ENCODE data around the gene ZBTB20. TPM values are rescaled to one million over a fixed set of nuclear protein-coding genes. Genes with fewer than 3 reads are reported as not detected.
A peak's percentile ranks its signal among the peaks of the same experiment; 100 is the strongest.

ZBTB20 gene
- total RNA-seq, 6 experiments from 2014 or later: 36.7 to 59.4 (median 46.7) TPM

DNA sequence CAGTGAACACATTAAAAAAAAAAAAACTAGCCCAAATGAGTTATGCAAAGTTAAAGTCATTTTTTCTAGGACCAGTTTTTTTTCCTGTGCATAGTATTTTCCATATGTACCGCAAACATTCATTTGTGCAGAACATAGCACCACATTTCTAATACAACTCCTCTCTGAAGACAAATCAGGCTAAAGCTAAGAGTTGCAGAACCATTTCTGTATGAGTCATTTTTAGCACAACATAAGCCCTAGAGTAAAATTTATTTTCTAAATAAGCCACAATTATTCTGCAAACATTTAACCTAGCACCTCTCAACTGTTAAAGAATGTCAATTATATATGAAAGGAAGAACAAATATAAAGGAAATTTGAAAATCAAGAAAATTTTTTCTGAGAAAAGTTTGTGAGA lies 477.5 kb downstream of the ZBTB20 start:
- Histone ChIP-seq H3K9me3 (no peaks in the 10 kb centered on the region), H3K4me1 (no peaks in the 10 kb centered on the region), H3K27ac (no peak overlapping the region), H3K27me3 (no peaks in the 10 kb centered on the region), H3K4me3 (no peak overlapping the region), H3K36me3 (no peaks in the 10 kb centered on the region)
- 100% methylated on average over 1 of the region's 1 CpG for WGBS (ENCODE audit: insufficient coverage, low coverage, low lambda C conversion rate, missing lambda C conversion rate)
- TF ChIP-seq, protein P1, sequence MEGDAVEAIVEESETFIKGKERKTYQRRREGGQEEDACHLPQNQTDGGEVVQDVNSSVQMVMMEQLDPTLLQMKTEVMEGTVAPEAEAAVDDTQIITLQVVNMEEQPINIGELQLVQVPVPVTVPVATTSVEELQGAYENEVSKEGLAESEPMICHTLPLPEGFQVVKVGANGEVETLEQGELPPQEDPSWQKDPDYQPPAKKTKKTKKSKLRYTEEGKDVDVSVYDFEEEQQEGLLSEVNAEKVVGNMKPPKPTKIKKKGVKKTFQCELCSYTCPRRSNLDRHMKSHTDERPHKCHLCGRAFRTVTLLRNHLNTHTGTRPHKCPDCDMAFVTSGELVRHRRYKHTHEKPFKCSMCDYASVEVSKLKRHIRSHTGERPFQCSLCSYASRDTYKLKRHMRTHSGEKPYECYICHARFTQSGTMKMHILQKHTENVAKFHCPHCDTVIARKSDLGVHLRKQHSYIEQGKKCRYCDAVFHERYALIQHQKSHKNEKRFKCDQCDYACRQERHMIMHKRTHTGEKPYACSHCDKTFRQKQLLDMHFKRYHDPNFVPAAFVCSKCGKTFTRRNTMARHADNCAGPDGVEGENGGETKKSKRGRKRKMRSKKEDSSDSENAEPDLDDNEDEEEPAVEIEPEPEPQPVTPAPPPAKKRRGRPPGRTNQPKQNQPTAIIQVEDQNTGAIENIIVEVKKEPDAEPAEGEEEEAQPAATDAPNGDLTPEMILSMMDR (IDR thresholded peaks at IDR 0.05): no peak
- TF ChIP-seq POLR2A (IDR thresholded peaks at IDR 0.05): no peak
- intact Hi-C loops (cut with DNase I): no loop called here
- DNase-seq (no peak), ATAC-seq (no peak)

DNA sequence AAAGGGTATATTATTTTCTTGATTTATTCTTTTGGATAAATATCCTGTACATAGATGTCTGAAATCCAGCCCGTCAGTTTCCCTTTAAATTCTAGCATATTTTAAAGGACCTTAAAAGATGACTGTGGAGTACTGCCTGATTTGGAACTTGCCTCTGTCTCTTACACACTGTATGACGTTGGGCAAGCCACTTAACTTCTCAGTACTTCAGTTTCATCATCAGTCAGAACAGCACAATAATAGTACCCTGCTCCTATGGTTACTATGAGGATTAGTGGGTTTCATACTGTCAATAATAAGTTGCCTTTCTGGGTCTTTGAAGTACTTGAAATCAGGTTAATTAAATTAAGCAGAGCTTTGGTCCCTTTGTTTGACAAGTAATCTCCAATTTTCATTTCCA lies 479.0 kb downstream of the ZBTB20 start:
- Histone ChIP-seq H3K27ac (no peak overlapping the region), H3K4me1 (no peaks in the 10 kb centered on the region), H3K4me3 (no peak overlapping the region), H3K27me3 (no peaks in the 10 kb centered on the region), H3K36me3 (no peaks in the 10 kb centered on the region), H3K9me3 (no peaks in the 10 kb centered on the region)
- intact Hi-C loops (cut with DNase I): no loop called here
- 57% methylated on average over 2 of the region's 2 CpGs for WGBS (ENCODE audit: insufficient coverage, low coverage, low lambda C conversion rate, missing lambda C conversion rate)
- no peak for DNase-seq
- TF ChIP-seq, protein P1 (IDR thresholded peaks at IDR 0.05): no peak
- no peak for TF ChIP-seq POLR2A (IDR thresholded peaks at IDR 0.05)
- ATAC-seq: peak in 3 of 4 donors; percentile 49 to 51 (median 50)

DNA sequence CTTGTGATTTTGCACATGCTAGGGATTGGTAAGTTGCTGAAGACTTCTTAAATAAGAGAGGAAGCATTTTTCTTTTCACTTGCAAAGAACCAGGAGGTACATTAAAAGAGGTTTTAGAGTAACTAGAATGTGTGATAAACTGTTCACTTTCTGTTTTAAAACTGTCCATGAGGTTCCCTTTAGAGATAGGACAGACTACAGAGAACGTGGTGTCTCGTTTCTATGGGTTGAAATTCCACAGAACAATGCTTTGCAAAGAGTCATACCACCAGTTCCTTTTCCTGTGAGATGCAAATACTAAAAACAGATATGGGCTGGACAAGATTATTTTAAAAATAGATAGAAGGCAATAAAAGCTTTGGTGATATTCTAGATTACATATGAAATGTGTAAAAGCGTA lies 480.5 kb downstream of the ZBTB20 start:
- DNase-seq (no peak), ATAC-seq (peak; percentile 28 to 69 (median 46))
- intact Hi-C loops (cut with DNase I): no loop called here
- no peaks in the 10 kb centered on the region for H3K36me3 ChIP-seq
- no peak for TF ChIP-seq POLR2A (IDR thresholded peaks at IDR 0.05)
- TF ChIP-seq, protein P1 (IDR thresholded peaks at IDR 0.05): no peak
- no peak overlapping the region for H3K27ac ChIP-seq
- 60% methylated on average over 3 of the region's 3 CpGs for WGBS (ENCODE audit: insufficient coverage, low coverage, low lambda C conversion rate, missing lambda C conversion rate)
- H3K4me3 ChIP-seq: no peak overlapping the region
- no peaks in the 10 kb centered on the region for H3K27me3 ChIP-seq
- H3K9me3 ChIP-seq: no peaks in the 10 kb centered on the region
- H3K4me1 ChIP-seq: no peaks in the 10 kb centered on the region

DNA sequence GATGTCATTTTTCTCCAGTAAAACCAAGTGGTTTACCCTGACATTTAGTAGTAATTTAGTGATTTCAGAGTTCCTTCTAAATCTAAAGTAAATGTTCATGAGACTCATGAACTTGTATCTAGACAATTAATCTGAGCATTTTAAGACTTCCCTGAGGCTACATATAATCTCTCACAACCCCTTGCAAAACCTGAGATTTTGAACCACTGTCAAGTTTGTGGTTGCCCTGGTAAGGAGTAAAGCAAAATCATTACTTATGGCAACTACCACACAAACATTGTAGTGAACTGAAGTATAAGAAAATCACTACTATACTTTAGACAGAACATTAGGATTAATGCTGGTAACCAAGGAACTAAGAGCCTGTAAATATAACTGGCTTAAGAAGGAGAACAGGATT lies 483.1 kb downstream of the ZBTB20 start:
- DNase-seq: no peak
- TF ChIP-seq, protein P1 (IDR thresholded peaks at IDR 0.05): no peak
- no peak for TF ChIP-seq POLR2A (IDR thresholded peaks at IDR 0.05)
- no peaks in the 10 kb centered on the region for H3K36me3 ChIP-seq
- H3K27me3 ChIP-seq: no peaks in the 10 kb centered on the region
- intact Hi-C loops (cut with DNase I): no loop called here
- H3K4me1 ChIP-seq: peaks cover 0 to 20% (median 7%) of the 10 kb centered on the region in 4 donors
- H3K4me3 ChIP-seq: no peak overlapping the region
- H3K9me3 ChIP-seq: no peaks in the 10 kb centered on the region
- ATAC-seq: no peak
- H3K27ac ChIP-seq: no peak overlapping the region

DNA sequence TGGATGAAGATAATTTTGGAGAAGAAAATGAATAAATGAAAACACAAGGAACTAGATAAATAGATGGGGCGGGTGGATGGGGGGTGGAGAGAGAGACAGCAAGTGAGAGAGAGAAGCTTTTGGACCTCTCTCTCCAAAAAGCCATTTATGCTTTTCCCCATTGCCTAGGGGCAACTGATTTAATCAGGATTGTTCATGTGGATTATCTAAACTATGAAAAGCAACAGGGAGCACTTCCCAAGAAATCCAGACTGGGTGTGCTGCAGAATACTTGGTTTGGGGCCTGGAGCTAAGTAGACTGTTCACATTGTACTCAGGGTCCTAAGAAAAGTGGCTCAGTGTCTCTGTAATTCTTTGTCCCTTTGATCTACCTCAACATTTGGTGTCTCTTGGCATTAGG lies 486.3 kb downstream of the ZBTB20 start:
- H3K36me3 ChIP-seq: no peaks in the 10 kb centered on the region
- no peak overlapping the region for H3K4me3 ChIP-seq
- 93% methylated on average over 1 of the region's 1 CpG for WGBS (ENCODE audit: insufficient coverage, low coverage, low lambda C conversion rate, missing lambda C conversion rate)
- TF ChIP-seq, protein P1 (IDR thresholded peaks at IDR 0.05): no peak
- TF ChIP-seq POLR2A (IDR thresholded peaks at IDR 0.05): no peak
- DNase-seq: no peak
- H3K9me3 ChIP-seq: no peaks in the 10 kb centered on the region
- H3K27ac ChIP-seq: peak overlapping the region in 1 of 3 donors; percentile 76
- no peak for ATAC-seq
- peaks cover 0 to 27% (median 7%) of the 10 kb centered on the region in 4 donors for H3K4me1 ChIP-seq
- intact Hi-C loops (cut with DNase I): no loop called here
- no peaks in the 10 kb centered on the region for H3K27me3 ChIP-seq

Measured in right lobe of liver (tissue), 6 donors.